ENCODE data around the gene SYT9.
A peak's percentile ranks its signal among the peaks of the same experiment; 100 is the strongest.

Gene SYT9

DNA sequence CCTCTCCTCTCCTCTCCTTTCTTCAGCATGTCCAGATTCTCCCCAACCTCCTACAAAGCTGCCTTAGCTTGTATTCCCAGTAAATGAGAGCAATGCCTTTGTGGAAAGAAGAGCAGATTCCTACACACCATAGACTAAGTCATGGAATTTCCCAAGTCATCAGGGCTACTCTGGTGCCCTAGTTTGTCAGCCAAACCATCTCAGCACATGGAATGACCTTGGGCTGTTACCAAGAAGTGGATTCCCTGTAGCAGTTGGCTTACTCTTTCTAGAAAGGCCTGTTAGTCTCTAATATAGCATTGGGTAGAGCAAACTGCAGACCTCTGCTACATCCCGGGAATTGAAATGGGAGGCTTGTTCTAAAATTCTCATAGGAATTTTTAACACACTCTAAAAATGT lies 124.7 kb downstream of the SYT9 start:
- in situ Hi-C loops (cut with MboI; ENCODE audit: low pct_unique_long_range_greater_than_20kb, low sequenced_read_pairs, unreplicated experiment): no loop called here
- no peak for DNase-seq (ENCODE audit: low spot score)
- TF ChIP-seq, protein P1, sequence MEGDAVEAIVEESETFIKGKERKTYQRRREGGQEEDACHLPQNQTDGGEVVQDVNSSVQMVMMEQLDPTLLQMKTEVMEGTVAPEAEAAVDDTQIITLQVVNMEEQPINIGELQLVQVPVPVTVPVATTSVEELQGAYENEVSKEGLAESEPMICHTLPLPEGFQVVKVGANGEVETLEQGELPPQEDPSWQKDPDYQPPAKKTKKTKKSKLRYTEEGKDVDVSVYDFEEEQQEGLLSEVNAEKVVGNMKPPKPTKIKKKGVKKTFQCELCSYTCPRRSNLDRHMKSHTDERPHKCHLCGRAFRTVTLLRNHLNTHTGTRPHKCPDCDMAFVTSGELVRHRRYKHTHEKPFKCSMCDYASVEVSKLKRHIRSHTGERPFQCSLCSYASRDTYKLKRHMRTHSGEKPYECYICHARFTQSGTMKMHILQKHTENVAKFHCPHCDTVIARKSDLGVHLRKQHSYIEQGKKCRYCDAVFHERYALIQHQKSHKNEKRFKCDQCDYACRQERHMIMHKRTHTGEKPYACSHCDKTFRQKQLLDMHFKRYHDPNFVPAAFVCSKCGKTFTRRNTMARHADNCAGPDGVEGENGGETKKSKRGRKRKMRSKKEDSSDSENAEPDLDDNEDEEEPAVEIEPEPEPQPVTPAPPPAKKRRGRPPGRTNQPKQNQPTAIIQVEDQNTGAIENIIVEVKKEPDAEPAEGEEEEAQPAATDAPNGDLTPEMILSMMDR (IDR thresholded peaks at IDR 0.05; ENCODE audit: extremely low read depth, insufficient read depth, missing control alignments): no peak

DNA sequence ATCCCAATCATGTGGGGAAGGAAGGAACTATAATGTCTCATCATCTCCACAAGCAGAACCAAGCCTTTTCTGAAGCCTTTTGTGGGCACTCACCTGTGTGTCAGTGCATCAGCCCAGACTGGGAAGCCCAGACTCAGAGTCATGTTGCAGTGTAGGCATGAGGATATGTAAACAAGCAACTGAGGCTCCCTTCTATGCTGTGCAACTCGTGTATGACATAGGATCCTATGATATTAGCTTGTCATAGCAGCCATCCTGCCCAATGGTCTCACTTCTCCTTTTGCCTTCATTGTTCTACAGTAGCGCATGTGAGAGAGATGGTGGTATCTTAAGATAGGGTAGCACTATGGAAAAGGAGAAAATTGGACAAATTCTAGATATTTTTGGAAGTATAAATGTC lies 130.2 kb downstream of the SYT9 start:
- in situ Hi-C loops (cut with MboI; ENCODE audit: low pct_unique_long_range_greater_than_20kb, low sequenced_read_pairs, unreplicated experiment): no loop called here

DNA sequence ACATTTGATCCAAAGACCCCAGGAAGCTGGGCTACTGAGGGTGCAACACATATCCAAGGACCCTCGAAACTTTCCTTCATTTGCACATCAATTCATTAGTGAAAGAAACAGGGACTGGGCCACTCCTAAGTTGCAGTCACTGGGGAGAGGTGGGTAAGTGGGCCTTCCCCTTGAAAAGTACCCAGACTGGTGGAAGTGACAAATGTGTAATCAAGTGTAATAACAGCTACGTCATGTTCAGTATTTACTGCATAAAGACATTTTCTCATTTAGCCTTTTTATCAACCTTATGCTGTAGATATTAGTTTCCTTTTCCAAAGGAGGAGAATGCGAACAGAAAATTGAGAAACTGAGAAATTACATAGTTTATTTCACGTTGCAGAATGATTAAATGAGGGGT lies 131.7 kb downstream of the SYT9 start:
- in situ Hi-C loops (cut with MboI; ENCODE audit: low pct_unique_long_range_greater_than_20kb, low sequenced_read_pairs, unreplicated experiment): no loop called here
- peak; percentile 15 for DNase-seq (ENCODE audit: low spot score)
- TF ChIP-seq, protein P1 (IDR thresholded peaks at IDR 0.05; ENCODE audit: extremely low read depth, insufficient read depth, missing control alignments): no peak

More for the DNA sequence above, 130.2 kb downstream of the SYT9 start:
- no peak for DNase-seq (ENCODE audit: low spot score)
- TF ChIP-seq, protein P1 (IDR thresholded peaks at IDR 0.05; ENCODE audit: extremely low read depth, insufficient read depth, missing control alignments): no peak

DNA sequence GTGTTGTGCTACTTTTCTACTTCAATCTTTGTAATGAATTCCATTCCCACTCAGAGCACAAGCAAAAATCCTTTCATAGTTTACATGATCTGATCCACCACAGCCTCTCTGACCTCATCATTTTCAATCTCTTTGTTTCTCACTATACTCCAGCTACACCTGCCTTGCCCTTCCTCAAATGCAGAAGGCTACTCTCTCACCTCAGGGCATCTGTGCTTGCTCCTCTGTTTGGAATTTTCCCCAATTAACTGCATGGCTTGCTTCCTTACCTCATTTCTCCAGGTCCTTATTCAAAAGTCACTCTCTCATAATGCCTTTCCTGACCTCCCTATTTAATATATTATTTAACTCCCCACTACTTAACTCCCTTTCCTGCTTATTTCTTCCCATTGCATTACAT lies 133.0 kb downstream of the SYT9 start:
- TF ChIP-seq, protein P1 (IDR thresholded peaks at IDR 0.05; ENCODE audit: extremely low read depth, insufficient read depth, missing control alignments): no peak
- DNase-seq (ENCODE audit: low spot score): no peak
- in situ Hi-C loops (cut with MboI; ENCODE audit: low pct_unique_long_range_greater_than_20kb, low sequenced_read_pairs, unreplicated experiment): no loop called here

DNA sequence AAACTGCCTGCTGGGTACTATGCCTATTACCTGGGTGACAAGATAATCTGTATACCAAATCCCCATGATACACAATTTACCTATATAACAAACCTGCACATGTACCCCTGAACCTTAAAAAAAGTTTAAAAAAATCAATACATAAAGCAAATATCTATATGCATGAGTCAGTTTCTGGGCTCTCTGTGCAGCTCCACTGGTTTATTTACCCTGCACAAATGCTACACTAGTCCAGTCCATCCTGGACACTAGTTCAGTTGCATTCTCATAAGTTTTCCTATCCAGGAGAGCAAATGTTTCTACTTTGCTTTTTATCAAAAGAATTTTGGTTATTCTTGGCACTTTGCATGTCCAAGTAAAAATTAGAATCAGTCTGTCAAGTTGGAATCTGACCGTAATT lies 133.8 kb downstream of the SYT9 start:
- no peak for DNase-seq (ENCODE audit: low spot score)
- in situ Hi-C loops (cut with MboI; ENCODE audit: low pct_unique_long_range_greater_than_20kb, low sequenced_read_pairs, unreplicated experiment): no loop called here
- TF ChIP-seq, protein P1 (IDR thresholded peaks at IDR 0.05; ENCODE audit: extremely low read depth, insufficient read depth, missing control alignments): no peak

DNA sequence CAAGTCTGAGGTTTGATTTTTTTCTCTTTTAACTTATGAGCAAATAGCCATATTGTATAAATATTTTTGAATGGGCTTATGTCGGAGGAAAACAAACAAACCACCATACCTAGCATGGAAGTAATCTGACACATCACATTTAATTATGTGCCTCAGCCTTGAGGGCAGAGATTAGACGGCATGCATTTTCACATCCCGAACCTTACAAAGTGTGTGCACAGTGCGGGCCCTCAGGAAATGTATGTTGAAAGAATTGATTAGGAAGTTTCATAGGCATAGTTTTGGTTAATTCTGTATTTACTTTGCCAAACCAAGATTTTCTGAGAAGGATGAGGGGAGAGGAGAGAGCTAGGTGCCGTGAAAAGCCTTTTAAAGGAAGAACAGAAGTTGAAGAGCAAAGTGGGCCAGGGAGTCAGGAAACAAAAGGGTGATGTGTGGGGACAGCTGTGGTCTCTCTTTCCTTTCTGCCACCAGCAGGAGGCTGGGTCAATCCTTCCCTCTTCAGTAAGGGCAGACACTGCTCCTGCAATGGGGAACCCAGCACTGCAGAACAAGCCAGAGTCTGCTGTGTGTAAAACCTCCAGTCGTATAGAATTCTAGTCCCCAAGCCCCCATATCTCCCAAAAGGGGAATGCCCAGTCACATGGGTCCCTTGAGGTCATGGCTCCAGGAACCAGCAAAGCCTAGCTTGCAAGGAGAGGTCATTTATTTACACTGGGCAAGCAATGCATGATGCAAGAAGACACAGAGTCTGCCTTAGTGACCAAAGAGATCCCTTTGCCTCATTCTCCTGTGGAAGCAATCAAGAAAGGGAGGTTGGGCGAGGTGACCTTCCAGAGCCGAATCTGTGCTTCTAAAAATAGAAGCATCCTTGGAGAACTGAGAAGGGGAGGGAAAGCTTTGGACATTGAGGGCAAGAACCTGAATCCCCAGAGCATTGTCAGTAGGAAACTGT lies 162.5 kb downstream of the SYT9 start:
- TF ChIP-seq, protein P1 (IDR thresholded peaks at IDR 0.05; ENCODE audit: extremely low read depth, insufficient read depth, missing control alignments): no peak
- DNase-seq (ENCODE audit: low spot score): no peak
- in situ Hi-C loops (cut with MboI; ENCODE audit: low pct_unique_long_range_greater_than_20kb, low sequenced_read_pairs, unreplicated experiment): no loop called here

Data from GM13977 (cell line).